OCI-LY1 (cell line): ENCODE results near the gene RERE.
"Not testable (repeated sequence)": the region's sequence is repeated elsewhere in the genome, so short reads cannot be mapped to it uniquely, and the experiment has no call there.

Experiments used
- CTCF ChIP-seq: fragments of 200-600 bp; sonication (generic), shearing (Covaris generic); IDR thresholded peaks from 2 replicates; pipeline ENCODE4 v1.5.1; 2017; ENCODE audit warnings: mild to moderate bottlenecking, antibody characterized with exemption, low read length, moderate library complexity, mixed read lengths
- EZH2 ChIP-seq: fragments of 200-600 bp; sonication (generic), shearing (Covaris generic); IDR thresholded peaks from 2 replicates; pipeline ENCODE4 v1.8.0; 2017; ENCODE audit warnings: borderline replicate concordance, mixed run types, mild to moderate bottlenecking, antibody characterized with exemption, low read length, moderate library complexity, mixed read lengths

- TF ChIP-seq CTCF, EZH2: not testable (repeated sequence)
Observed at GRCh38 chr1:8830732-8831131, 13.3 kb upstream of the RERE start.
